HUES6 (cell line): ENCODE data around the gene BBX.
A peak's percentile ranks its signal among the peaks of the same experiment; 100 is the strongest.

Source experiments
- H3K27ac ChIP-seq: 2 replicates; pipeline ENCODE4 v1.7.0; 2013; ENCODE audit warnings: low read depth, mild to moderate bottlenecking, low read length, inconsistent platforms
- H3K27me3 ChIP-seq: 2 replicates; pipeline ENCODE4 v1.6.1; 2013; ENCODE audit warnings: low read length; ENCODE audit not compliant: control insufficient read depth, insufficient read depth
- H3K36me3 ChIP-seq: 2 replicates; pipeline ENCODE4 v1.6.1; 2013; ENCODE audit warnings: low read length; ENCODE audit not compliant: control insufficient read depth, insufficient read depth
- H3K4me1 ChIP-seq: 2 replicates; pipeline ENCODE4 v1.6.1; 2013; ENCODE audit warnings: low read length; ENCODE audit not compliant: control insufficient read depth, insufficient read depth
- H3K4me3 ChIP-seq: 2 replicates; pipeline ENCODE4 v1.5.1; 2013; ENCODE audit warnings: low read depth, low read length
- H3K9ac ChIP-seq: one replicate; pipeline ENCODE4 v1.6.1; 2013; ENCODE audit warnings: mild to moderate bottlenecking, low read length
- H3K9me3 ChIP-seq: 2 replicates; pipeline ENCODE4 v1.6.1; 2013; ENCODE audit warnings: low read depth, low read length; ENCODE audit not compliant: control insufficient read depth, insufficient read depth

The BBX gene

GRCh38 chr3:107651782-107652181, 129.0 kb downstream of the BBX start:
- no peaks in the 10 kb centered on the region for H3K4me1 ChIP-seq
- H3K27me3 ChIP-seq: no peaks in the 10 kb centered on the region
- H3K9ac ChIP-seq: no peak overlapping the region
- no peak overlapping the region for H3K27ac ChIP-seq
- peaks cover 12% of the 10 kb centered on the region; the same call in 1 of the 2 replicates for H3K9me3 ChIP-seq
- peaks cover 15% of the 10 kb centered on the region for H3K36me3 ChIP-seq
- H3K4me3 ChIP-seq: no peak overlapping the region

DNA sequence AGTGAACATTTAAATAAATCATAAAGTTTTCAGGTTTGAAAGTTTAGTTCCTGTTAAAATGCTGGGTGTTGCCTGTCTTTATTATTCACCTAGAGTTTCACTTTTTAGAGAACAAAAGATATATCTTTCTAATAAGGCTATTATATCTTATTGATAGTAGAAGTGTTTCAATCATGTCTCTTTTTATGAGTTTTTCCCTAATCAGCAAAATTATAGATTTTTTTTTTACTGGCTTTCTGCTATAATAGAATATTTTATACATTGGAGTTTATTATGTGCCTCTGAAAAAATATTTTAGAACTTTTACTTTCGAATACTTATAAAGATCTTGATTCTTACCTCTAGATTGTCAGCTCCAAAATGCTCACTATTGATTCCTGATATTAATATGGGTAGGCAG, 131.5 kb downstream of the BBX start:
- Histone ChIP-seq H3K27me3 (no peaks in the 10 kb centered on the region), H3K9me3 (peaks cover 8% of the 10 kb centered on the region; the same call in 1 of the 2 replicates), H3K4me1 (no peaks in the 10 kb centered on the region), H3K4me3 (no peak overlapping the region), H3K9ac (no peak overlapping the region), H3K27ac (no peak overlapping the region), H3K36me3 (peaks cover 4% of the 10 kb centered on the region)

DNA sequence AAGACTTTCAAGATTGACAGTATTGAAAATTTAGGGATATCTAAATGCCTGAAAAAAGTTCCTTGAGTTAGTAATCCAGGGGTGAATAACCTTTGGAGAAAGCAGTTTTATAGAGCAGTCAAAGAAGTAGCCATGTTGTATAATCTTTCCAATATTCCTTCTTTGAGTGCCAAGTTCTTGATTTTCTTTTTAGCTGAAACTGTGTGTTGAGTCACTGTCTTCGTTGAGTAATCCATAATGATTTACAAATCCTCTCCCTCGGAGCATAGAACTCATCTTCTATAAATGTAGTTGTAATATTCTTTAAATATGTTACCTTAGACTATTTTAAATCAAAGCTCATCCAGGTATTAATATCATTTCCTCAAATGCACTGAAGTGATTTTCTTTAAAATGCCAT, 135.2 kb downstream of the BBX start:
- Histone ChIP-seq H3K27ac (no peak overlapping the region), H3K9me3 (no peaks in the 10 kb centered on the region), H3K4me1 (peaks cover 20% of the 10 kb centered on the region)

DNA sequence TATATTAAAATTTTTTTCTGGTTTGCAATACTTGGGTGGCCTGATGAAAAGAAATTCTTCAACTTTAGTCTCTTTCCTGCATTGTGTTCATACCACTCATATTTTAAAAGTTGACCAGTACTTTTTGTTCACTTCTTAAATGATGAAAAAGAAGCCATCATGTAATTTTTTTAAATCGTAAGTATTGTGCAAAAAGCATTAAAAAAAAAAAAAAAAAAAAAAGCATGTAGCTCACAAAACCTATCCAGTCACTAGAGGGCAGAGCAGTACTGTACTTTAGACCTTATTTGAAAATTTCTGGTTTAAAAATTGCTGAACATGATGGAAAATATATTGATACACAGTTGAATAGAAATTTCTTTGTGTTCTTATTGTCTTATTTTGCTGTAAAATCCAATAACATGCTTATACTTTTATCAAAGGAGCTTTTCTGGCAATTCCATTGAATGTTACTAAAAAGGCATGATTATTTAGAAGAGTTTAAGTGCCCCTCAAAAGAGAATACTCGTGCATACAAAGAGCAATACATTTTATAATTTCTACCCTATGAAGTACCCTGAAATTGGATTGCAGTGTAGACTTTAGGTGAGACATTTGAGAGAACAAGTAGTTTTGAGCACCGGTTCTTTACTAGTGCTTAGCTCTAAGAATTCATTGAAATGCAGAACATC, 137.7 kb downstream of the BBX start:
- H3K27ac ChIP-seq: no peak overlapping the region
- peaks cover 32% of the 10 kb centered on the region for H3K4me1 ChIP-seq

More for the DNA sequence above, 135.2 kb downstream of the BBX start:
- Histone ChIP-seq H3K27me3 (no peaks in the 10 kb centered on the region), H3K9ac (no peak overlapping the region), H3K36me3 (no peaks in the 10 kb centered on the region), H3K4me3 (no peak overlapping the region)

GRCh38 chr3:107661447-107662123, 138.8 kb downstream of the BBX start:
- H3K27me3 ChIP-seq: no peaks in the 10 kb centered on the region
- peak overlapping the region; percentile 13; the same call in 1 of the 2 replicates for H3K27ac ChIP-seq
- no peak overlapping the region for H3K9ac ChIP-seq
- no peaks in the 10 kb centered on the region for H3K36me3 ChIP-seq
- H3K9me3 ChIP-seq: no peaks in the 10 kb centered on the region
- no peak overlapping the region for H3K4me3 ChIP-seq
- peaks cover 35% of the 10 kb centered on the region for H3K4me1 ChIP-seq

More for the DNA sequence above, 137.7 kb downstream of the BBX start:
- Histone ChIP-seq H3K27me3 (no peaks in the 10 kb centered on the region), H3K4me3 (no peak overlapping the region), H3K9ac (no peak overlapping the region), H3K36me3 (no peaks in the 10 kb centered on the region), H3K9me3 (no peaks in the 10 kb centered on the region)

DNA sequence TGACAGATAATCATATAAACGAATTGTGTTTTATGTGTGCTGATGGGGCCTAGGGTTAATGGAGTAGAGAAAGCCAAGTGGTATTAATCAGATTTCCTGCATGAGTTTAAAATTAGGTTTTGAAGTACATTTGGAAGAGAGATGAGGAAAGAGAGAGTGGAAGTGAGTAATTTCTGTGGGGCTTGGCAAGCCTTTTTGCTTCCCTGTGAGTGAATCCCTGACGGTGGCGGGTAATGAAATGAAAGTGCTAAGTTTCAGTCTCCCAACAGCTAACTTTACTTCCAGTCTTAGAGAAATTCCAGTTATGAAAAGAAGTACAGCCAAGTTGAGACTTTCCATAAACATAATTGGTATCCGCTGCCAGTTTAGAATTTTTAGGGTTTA, 139.4 kb downstream of the BBX start:
- Histone ChIP-seq H3K9ac (no peak overlapping the region), H3K27me3 (no peaks in the 10 kb centered on the region), H3K27ac (0 out of 2 replicates have a peak overlapping the region, but pooled peaks have one; percentile 13), H3K9me3 (no peaks in the 10 kb centered on the region), H3K4me1 (peaks cover 35% of the 10 kb centered on the region), H3K36me3 (no peaks in the 10 kb centered on the region), H3K4me3 (no peak overlapping the region)

DNA sequence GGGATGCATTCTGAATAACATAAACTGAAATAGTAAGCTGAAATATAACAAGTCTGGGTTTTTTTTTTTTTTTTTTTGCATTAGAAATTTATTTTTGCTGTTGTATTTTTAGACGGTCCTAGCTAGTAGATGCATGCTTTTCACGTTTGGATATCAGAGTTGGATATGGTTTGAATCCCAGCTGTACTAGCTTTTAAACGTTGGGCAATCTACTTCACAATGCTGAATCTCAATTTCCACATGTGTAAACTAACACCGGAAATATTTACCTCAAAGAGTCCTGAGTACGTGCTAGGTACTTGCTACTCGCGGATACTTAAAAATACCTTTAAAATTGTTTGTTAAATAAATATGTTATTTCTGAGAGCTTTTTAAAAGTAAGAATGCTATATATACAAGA, 139.8 kb downstream of the BBX start:
- H3K9me3 ChIP-seq: no peaks in the 10 kb centered on the region
- no peak overlapping the region for H3K27ac ChIP-seq
- no peaks in the 10 kb centered on the region for H3K36me3 ChIP-seq
- no peak overlapping the region for H3K4me3 ChIP-seq
- no peak overlapping the region for H3K9ac ChIP-seq
- no peaks in the 10 kb centered on the region for H3K27me3 ChIP-seq
- H3K4me1 ChIP-seq: peaks cover 35% of the 10 kb centered on the region

DNA sequence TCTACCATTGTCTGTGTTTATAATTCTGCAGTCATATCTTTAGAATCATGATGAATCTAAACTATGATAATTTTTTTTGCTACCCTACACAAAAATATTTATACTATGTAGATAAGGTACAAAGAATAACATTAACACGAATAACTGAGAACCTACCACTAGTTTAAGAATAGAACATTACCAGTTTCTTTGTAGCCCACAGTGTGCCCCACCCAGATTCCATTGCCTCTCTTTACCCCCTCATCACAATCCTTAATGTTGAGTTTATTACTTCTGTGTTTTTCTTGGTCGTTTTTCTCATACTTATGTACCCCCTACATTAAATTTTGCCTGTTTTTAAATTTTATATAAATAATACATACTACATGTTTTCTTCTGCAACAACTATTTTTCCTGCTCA, 140.5 kb downstream of the BBX start:
- Histone ChIP-seq H3K4me3 (no peak overlapping the region), H3K4me1 (peaks cover 39% of the 10 kb centered on the region), H3K36me3 (no peaks in the 10 kb centered on the region), H3K27me3 (no peaks in the 10 kb centered on the region), H3K27ac (no peak overlapping the region), H3K9ac (no peak overlapping the region), H3K9me3 (no peaks in the 10 kb centered on the region)

DNA sequence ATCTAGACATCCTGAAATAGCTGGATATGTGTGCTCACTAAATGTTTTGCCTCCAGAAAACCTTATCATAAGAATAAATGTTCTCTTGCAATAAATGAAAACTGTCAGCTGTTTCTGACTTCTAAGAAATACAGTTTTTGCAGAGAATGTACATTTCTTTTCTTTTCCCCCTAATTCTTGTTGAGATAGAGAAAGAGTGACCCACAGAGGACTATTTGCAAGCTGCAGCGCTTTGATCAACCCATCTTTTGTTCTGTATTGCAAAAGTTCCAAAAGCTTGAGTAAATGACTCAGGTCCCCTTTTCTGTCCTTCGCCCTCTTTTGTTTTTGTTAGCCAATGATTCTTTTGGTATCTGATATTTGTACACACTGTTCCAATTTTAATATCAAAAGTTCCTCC, 141.9 kb downstream of the BBX start:
- Histone ChIP-seq H3K27me3 (no peaks in the 10 kb centered on the region), H3K9me3 (no peaks in the 10 kb centered on the region), H3K9ac (no peak overlapping the region), H3K36me3 (no peaks in the 10 kb centered on the region), H3K4me1 (peaks cover 42% of the 10 kb centered on the region), H3K27ac (peak overlapping the region; percentile 3; the same call in 1 of the 2 replicates), H3K4me3 (no peak overlapping the region)

- Histone ChIP-seq H3K9ac (no peak overlapping the region), H3K4me3 (no peak overlapping the region), H3K27ac (peak overlapping the region; percentile 3; the same call in 1 of the 2 replicates), H3K4me1 (peaks cover 42% of the 10 kb centered on the region), H3K36me3 (no peaks in the 10 kb centered on the region), H3K27me3 (no peaks in the 10 kb centered on the region), H3K9me3 (no peaks in the 10 kb centered on the region)
These were observed 142.6 kb downstream of the BBX start for GRCh38 chr3:107665351-107665750.

DNA sequence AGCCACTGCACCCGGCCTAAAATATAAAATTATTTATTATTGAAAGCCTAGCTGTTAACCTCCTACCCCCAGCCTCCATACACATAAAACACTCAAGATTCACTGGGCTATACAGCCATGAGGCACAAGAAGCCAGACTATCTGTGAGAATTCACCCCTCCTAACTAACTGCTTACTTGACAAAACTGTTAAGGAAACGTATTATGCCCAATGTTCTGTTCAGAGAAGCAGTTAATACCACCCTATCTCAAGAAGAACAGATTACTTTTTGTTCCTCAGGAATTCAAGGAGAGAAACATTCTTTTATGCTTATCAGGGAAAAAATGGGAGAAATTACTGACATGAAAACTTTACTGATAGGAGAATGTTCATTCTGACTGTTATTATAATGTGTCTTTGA, 144.1 kb downstream of the BBX start:
- H3K4me1 ChIP-seq: peaks cover 27% of the 10 kb centered on the region
- no peak overlapping the region for H3K9ac ChIP-seq
- no peak overlapping the region for H3K4me3 ChIP-seq
- H3K27me3 ChIP-seq: no peaks in the 10 kb centered on the region
- H3K36me3 ChIP-seq: no peaks in the 10 kb centered on the region
- H3K9me3 ChIP-seq: no peaks in the 10 kb centered on the region
- H3K27ac ChIP-seq: no peak overlapping the region
